Measurements from ENCODE around the gene EGF.
"Not testable (repeated sequence)": the region's sequence is repeated elsewhere in the genome, so short reads cannot be mapped to it uniquely, and the experiment has no call there.

The EGF gene

DNA sequence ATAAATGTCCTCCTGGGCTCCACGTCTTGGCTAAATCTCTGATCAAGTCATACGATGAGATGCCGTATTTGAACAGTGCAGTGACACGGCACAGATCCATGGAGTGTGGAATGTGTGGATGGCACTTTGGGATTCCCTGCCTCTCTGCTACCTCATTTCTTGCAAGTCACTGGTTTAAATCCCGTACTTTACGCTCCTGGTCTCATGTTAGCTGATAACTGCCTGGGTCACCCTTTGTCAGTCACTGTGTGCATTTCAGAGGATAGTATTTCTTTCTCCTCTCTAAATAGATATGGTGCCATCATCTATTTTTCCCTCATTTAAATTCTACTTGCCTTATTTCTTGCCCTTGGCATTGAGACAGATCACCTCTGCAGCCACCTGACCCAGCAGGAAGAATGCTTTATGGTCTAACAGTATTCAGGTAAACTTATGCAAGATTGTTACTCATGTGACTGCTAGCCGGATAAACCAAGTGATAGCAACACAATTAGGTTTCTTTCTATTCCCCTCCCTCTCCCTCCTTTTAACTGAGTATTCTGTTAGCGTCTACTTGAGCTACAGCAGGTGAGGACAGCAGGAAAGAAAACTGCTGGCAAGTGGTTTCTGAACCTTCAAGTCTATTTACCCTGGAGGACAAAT is 2.8 kb downstream of the EGF start:
- no peak for DNase-seq (ENCODE audit: low read depth)

DNA sequence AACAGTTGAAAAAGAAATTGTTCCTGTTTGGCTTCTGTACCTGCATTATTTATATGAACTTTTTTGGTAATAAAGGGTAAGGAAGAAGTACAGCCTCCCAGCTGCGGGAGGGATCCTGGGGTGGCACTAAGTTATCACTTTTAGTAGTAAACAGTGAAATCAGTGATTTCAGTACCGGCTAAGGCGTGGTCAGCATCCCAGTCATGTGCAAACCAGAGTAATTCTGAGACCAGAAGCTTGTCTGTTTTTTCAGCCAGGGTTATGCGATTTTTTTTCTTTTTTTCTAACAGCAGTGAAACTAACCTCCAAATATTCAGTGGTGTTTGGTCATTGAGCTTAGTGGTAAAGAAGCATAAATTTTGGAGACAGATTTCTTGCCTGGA is 3.3 kb downstream of the EGF start:
- DNase-seq (ENCODE audit: low read depth), result no peak

DNA sequence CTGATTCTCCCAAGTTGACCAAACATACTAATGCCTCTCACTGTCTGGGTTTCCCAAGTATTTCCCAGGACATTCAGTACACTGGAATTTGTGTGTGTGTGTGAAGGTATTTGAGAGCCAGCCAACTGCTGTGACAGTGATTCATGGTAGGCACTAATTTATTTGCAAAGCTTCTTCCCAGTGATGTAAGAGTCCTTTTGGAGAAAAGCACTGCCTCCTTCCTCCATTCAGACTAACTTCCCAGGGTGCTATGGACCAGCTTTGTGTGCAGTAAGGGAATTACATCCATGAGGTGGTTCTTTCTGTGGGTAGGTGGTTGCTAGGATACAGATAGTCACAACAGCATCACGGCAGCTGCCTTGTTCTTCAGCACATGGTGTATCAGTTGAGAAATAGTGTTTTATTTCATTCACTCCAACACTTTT is 8.7 kb downstream of the EGF start:
- peak; percentile 72 for DNase-seq (ENCODE audit: low read depth)

DNA sequence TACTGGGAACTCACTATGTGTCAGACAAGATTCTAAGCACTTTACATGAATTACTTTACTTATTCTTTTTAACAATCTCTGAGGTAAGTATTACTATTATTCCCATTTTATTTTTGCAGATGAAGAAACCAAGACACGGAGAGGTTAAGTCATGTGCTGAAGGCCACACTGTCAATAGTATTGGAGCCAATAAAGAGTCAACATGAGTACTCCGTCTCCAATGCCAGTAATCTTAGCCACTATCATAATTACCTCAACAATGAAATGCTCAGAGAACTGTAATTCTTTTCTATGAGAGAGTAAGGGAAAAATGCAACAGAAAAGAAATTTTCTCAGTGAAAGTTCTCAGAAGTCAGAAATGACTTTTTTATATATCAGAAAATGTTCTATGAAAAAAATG is 12.7 kb downstream of the EGF start:
- DNase-seq (ENCODE audit: low read depth), result no peak

DNA sequence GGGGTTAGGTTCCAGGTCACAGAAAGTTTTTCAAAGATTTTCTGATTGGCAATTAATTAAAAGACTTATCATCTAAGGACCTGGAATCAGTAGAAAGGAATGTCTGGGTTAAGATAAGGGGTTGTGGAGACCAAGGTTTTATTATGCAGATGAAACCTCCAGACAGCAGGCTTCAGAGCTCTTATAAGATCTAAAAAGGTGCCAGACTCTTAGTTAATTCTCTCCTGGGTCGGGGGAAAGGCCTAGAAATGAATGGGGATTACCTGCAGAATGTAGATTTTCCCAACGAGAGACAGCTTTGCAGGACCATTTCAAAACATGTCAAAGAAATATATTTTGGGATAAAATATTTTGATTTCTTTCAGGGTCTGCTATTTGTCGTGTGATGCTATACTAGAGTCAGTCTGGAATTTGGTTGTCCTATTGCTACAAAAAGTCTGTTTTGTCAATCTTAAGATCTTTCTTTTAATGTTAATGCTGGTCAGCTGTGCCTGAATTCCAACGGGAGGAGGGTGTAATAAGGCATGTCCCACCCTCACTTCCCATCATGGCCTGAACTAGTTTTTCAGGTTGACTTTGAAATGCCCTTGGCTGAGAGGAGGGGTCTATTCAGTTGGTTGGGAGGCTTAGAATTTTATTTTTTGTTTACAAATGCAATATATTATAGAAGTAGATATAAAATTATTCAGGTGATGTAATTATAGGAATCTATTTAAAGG is 15.8 kb downstream of the EGF start:
- no peak for DNase-seq (ENCODE audit: low read depth)

DNA sequence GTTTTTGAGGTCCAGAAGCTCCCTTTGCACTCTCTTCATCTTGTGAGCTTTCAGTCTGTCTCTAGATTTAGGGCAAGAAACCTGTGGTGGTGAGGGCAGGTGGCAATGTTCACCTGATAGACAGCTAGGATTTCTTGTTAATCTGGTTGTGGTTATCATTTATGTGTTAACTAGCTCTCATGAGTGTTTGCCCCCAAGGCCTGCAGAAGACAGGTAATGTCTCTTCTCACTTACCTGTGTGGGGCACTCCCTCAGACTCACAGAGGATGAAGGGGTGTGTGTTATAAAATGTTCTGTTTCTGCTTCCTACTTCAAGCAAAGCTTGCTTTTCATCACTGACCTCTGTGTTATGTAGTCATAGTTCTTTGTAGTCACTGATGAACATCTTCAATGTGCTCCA is 17.8 kb downstream of the EGF start:
- DNase-seq (ENCODE audit: low read depth), result no peak

DNA sequence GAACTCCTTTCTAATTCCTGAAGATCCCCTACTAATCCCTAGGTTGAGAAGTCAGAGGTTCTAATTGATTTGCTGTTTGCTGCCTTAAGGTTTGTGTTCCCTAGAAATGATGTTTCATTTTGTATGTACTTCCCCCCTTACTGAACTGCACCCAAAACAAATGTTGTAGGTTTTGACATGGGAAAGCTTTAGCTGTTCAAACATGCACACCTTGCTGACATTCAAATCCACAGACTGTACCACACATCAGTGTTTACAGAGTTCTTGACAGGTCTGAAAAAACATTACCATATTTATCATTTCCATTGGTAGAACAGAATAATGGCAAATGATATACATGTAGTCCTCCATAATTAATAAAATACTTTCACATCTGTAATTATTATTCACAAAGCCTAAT is 18.2 kb downstream of the EGF start:
- DNase-seq (ENCODE audit: low read depth), result no peak

DNA sequence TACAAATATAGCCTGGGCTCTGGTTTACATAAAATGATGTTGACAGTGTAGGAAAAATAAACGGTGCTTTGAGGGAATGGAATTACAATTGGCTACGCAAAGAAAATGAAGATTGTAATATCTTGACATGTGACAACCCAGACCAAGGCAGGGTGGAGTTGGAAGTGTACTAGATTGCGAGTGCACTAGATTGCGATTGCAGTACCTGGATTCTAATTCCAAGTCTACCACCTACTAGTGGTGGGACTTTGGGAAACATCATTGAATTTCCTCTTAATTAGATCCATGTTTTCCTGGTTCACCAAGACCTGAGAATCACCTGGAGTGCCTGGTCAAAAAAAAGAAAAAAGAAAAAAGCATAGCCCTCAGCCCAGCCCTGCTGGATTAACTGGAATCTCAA is 18.6 kb downstream of the EGF start:
- DNase-seq (ENCODE audit: low read depth), result no peak

DNA sequence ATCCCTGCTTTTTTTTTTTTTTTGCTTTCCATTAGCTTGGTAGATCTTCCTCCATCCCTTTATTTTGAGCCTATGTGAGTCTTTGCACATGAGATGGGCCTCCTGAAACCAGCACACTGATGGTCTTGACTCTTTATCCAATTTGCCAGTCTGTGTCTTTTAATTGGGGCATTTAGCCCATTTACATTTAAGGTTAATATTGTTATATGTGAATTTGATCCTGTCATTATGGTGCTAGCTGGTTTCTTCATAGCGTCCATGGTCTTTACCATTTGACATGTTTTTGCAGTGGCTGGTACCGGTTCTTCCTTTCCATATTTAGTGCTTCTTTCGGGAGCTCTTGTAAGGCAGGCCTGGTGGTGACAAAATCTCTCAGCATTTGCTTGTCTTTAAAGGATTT is 24.7 kb downstream of the EGF start:
- DNase-seq (ENCODE audit: low read depth), result not testable (repeated sequence)

DNA sequence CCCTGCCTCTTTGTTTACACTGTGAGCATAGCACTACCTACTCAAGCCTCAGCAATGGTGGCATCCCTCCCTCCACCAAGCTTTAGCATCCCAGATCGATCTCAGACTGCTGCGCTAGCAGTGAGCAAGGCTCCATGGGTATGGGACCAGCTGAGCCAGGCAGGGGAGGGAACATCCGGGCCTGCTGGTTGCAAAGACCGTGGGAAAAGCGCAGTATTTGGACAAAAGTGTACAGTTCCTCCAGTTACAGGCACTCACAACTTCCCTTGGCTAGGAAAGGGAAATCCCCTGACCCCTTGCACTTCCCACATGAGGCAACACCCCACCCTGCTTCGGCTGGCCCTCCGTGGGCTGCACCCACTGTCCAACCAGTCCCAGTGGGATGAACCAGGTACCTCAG is 26.5 kb downstream of the EGF start:
- DNase-seq (ENCODE audit: low read depth), result no peak

DNA sequence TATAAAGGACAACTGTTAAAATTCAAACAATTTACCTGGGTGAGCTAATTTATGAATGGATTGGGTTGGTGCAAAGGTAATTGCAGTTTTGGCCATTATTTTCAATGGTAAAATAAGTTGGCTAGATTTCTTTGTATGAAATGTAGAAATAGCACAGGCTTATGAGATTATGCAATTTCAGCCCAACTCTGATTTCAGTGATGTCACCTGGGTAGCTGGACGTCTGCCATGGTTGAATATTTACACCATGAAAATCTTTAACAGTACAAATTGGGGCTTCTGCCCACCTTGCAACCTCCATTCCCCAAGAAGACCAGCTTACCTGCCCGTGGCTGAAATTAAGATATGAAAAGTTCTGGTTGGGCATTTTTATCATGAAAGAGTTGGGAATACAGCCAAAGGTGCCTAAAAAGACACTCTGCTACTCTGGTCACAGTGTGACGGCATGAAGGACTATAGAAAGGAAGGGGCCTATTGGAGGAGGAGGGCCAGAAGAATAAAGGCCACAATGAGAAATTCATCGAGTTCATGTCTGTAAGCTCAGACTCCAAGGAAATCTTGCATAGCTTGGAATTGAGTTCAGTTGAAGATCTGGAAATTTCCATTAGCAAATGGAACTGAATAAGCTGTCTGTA is 29.7 kb downstream of the EGF start:
- no peak for DNase-seq (ENCODE audit: low read depth)

DNA sequence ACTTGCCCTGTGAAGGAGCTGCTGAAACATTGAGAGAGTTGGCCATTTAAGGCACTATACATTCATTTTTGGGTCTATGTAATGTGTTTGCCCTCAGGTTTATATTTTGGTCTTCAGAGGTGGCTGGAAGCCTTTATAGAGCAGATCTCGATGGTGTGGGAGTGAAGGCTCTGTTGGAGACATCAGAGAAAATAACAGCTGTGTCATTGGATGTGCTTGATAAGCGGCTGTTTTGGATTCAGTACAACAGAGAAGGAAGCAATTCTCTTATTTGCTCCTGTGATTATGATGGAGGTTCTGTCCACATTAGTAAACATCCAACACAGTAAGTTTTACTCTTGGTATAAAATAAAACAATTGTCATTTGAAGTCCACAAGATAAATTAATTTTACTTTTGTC is 31.1 kb downstream of the EGF start:
- DNase-seq (ENCODE audit: low read depth), result no peak

DNA sequence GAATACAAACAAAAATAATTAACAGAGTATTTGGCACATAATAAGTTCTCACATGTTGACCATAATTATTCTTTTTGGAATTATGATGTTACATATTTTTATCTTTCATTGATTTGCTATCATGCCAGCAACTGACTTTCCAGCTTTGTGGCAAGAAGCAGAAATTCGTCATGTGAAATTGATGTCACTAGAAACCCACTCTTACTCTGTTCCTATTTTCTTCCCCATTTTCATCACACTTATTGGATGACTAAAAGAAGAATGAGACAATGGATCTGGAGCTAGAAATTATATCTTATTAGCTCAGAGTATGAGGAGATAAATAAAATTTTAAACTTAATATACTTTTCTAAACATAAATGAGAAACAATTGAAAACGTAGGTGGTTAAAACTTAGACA is 31.9 kb downstream of the EGF start:
- DNase-seq (ENCODE audit: low read depth), result no peak

DNA sequence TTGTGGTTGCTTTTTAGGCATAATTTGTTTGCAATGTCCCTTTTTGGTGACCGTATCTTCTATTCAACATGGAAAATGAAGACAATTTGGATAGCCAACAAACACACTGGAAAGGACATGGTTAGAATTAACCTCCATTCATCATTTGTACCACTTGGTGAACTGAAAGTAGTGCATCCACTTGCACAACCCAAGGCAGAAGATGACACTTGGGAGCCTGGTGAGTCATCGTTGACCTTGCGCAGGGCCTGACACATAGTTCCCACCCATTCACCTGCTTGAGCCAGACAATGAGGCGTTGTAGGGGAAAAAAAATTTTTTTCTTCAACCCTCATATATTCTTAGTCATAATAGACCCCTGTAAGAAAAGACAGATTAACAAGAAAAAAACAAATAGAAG is 32.4 kb downstream of the EGF start:
- no peak for DNase-seq (ENCODE audit: low read depth)

DNA sequence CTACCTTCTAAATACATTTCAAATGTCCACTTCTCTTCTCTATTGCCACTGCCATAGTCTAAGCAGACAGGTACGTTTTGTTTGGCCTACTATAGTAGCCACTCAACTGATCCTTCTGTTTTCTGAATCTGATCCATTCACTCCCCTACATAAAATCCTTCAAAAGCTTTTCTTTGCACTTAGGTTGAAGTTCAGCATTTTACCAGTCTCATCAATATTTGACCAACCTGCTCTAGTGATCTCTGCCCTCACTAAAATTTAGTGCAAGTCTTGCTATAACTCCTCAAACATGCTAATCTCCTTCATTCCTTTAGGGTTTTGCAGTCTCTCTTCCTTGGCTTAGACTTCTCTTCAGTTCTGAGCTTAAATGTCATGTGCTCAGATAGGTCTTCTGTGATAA is 33.4 kb downstream of the EGF start:
- DNase-seq (ENCODE audit: low read depth), result no peak

DNA sequence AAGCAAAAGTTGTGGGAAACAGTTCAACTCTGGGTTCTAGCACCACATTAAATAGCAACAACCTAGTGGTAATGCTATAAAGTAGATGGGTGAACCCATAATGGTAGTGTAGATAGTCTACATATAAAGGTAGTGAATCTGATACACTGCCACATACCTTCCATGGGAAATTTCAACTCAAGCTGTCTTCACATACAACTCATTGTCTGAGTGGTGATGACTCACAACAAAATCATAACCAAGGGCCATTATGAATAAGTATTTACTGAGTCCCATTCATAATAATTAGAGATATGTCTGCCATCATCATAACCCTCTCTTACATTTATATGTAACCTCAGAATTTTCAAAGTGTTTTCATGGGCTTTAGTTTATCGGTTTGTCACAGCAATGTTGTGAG is 34.8 kb downstream of the EGF start:
- peak; percentile 18 for DNase-seq (ENCODE audit: low read depth)

DNA sequence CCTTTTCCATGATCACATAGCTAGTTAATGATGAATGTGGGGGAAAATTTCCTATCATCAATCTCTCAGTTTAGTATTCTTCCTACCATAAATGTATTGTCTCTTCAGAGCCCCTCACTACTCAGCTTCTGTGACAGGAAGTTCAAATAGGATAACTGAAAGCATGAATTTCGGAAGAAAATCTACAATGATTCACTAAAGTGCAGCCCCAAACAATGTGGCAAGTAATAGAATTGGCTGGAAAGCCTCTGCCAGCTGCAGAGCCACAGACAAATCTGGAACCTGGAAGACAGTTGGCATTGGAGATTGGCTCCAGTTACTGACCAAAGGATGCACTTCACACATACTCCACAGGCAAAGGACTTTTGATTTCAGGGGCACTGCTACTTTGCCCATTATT is 35.2 kb downstream of the EGF start:
- no peak for DNase-seq (ENCODE audit: low read depth)

DNA sequence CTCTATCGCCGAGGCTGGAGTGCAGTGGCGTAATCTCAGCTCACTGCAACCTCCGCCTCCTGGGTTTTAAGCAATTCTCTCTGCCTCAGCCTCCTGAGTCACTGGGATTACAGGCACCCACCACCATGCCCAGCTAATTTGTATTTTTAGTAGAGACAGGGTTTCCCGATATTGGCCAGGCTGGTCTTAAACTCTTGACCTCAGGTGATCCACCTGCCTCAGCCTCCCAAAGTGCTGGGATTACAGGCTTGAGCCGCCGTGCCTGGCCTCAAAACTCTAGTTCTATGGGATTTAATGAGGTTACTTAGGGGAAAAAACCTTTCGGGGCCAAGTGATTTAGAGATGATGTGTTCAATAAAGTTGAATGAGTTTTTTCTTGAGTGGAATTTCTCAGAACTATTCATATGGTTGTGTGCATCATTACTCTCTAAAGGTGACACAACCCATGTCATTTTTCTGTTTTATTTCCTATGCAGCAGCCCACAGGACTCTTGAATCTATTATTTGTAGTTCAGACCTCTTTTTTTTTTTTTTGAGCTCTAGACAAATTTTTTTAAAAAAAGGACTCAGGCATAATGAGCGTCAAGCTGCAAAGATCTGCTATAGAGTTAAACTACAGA is 36.5 kb downstream of the EGF start:
- not testable (repeated sequence) for DNase-seq (ENCODE audit: low read depth)

DNA sequence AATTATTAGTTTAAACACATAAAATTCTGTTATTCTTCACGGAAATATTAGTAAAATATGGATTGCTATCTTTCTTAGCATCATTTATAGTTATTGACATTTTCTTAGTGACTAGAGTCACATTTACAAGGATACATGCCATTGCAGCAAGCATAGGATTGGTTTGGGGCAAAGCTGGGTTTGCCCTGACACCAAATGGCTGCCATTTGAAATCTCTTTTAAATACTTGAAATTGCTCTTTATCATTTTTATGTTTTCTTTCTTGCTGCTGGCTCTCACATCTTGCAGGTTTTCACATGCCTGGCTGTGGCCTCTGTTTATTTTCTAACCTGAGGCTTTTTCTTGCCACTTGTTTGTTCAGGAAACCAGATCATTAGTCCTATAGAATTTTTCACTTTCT is 39.9 kb downstream of the EGF start:
- no peak for DNase-seq (ENCODE audit: low read depth)

DNA sequence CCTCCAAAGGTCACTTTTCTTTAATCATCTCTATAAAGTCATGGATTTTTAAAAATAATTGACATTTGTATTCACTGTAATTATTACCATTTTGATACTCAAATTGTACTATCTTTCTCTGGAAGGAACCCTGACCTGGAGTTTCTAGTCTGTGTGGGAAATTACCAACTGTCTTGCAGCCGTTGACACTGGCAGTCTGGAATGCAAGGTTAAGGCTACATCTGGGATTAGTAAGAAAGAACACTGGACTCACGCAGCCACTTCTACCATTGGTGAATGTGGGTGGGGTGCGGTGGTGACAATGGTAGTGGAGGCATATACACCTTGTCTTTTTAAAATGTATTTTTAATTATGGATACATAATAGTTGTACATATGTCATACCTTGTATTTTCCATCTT is 40.9 kb downstream of the EGF start:
- no peak for DNase-seq (ENCODE audit: low read depth)

DNA sequence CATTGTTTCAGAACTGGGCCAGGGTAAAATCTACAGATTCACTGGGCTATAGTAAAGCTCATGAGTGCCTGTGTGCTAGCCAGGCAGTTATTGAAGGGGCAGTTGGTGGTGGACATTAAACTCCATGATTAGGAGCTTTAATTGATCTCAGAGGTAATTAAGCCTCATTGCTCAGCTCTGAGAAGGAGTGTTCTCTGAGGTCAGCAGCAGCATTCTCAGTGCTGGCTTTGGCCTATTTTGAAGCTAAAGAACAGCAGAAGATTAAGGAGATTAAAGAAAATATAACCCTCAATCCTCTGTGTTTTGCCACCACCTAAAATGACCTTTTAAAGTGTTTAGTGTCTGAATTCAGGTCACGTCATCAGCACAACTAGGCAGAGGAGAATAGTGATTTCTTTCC is 42.5 kb downstream of the EGF start:
- DNase-seq (ENCODE audit: low read depth), result no peak

DNA sequence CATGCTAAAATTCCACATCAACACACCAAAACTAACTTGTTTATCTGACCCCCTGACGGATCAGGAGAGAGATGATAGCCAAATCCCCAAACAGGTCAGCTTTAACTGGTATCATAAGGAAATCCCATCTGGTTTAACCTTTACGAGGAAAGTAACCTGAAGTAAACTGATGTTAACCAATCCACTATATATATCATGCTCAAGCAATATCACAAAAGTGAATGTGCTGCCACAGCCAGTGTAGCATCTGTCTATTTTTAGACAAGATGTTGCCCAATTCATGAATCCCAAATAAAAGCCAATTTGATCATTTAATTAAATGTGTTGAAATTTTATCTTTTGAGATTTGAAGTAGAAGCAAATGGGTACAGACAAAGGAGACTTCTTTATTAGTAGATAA is 44.5 kb downstream of the EGF start:
- no peak for DNase-seq (ENCODE audit: low read depth)

DNA sequence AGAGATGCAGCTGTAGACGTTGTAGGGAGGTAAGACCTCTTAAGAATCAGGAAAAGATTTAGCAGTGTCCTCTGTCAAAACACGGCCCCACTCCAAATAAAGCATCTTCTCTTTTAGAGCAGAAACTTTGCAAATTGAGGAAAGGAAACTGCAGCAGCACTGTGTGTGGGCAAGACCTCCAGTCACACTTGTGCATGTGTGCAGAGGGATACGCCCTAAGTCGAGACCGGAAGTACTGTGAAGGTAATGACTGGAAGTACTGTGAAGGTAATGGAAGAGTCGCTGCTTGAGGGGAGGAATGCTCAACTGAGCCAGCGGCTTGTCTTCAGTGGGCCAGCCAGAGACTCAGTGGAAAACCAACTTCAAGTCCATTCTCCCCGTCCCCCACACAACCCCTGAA is 46.5 kb downstream of the EGF start:
- DNase-seq (ENCODE audit: low read depth), result no peak
